Kidney capillary endothelial cell (primary cell): ENCODE data around the gene HSD11B1L.
A peak's percentile ranks its signal among the peaks of the same experiment; 100 is the strongest.
"Not testable (repeated sequence)": the region's sequence is repeated elsewhere in the genome, so short reads cannot be mapped to it uniquely, and the experiment has no call there.

Experiments used
- DNase-seq: peaks from one replicate; pipeline ENCODE4 v3.0.0-alpha.2; 2018; ENCODE audit warnings: low spot score

The HSD11B1L gene

DNA sequence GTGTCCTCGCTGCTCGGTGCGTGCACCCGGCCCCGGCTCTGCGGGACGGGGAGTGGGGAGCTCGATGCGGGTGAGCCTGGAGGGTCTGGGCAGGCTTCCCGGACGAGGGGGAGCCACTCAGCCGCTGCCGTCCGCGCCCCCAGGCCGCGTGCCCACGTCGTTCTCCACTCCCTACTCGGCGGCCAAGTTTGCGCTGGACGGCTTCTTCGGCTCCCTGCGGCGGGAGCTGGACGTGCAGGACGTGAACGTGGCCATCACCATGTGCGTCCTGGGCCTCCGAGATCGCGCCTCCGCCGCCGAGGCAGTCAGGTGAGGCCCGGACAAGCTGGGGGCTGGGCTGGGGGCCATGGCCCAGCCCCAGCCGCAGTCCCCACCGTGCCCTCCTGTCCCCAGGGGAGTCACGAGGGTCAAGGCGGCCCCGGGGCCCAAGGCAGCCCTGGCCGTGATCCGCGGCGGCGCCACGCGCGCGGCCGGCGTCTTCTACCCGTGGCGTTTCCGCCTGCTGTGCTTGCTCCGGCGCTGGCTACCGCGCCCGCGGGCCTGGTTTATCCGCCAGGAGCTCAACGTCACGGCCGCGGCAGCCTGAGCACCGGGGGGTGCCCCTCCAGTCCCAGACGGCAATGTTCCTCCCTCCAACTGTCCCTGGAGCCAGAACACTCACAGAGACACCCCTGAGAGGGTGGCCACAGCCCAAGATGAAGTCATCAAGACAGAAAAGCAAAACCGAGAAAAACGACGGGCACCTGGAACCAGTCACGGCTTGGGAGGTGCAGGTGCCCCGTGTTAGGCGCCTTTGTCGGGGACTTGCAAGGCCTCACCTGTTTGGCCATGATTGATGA lies 6.8 kb downstream of the HSD11B1L start:
- DNase-seq, result no peak

DNA sequence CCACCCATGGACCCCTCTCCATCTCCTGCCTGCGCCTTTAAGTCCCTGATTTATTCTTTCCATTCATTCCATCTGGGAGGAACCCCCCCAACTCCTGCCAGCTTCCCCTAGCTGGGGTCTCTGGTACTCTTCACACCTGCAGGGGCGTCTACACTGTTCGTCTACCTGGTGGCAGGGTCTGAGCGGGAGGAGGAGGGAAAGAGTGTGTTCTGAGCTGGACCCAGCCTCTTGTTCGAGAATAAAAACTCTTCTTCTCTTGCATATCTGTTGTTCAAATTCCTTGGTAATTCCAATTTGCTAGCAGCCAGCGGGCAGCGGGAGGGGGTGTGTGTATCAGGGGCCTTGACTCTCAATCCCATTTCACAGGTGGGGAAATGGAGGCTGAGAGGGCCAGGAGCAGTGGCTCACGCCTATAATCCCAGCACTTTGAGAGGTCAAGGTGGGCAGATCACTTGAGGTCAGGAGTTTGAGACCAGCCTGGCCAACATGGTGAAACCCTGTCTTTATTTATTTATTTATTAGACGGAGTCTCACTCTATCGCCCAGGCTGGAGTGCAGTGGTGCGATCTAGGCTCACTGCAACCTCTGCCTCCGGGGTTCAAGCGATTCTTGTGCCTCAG lies 7.5 kb downstream of the HSD11B1L start:
- DNase-seq, result not testable (repeated sequence)

DNA sequence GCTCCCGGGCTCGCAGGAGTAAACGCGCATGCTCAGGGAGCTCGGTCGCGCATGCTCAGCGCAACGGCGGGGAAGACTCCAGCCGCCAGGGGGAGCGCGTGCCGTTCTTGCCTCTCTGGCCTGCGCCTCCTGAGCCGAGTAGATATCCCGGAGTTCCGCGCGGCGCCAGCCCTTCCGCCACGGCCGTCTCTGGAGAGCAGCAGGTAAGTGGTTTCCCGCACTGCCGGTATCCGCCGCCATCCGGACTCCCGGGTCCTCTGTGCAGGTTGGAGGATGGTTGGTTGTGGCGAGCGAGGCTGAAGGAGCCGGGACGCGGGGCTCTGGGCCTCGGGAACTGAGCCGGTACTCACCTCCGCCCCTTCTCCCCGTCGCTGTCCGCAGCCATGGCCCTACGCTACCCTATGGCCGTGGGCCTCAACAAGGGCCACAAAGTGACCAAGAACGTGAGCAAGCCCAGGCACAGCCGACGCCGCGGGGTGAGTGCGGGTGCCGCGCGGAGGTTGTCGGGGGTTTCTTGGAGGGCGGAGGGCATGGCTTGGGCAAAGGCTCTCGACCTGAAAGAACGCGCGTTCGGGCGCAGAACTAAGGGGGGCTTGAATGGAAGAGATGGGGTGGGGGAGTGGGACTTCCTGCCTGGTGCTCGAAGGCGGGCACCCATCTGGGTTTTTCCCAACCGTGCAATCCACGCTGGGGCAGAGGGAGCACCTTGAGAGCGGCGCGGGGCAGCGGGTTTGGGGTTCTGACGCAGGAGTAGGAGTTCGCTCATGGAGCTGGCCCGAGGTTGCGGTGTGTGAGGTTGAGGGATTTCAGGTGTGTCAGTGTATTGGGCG lies 9.5 kb downstream of the HSD11B1L start, which contains the start of gene RPL36:
Gene RPL36, plus strand, starts transcription at position 171 of the 830 bp plus-strand sequence. Its CDS starts 213 bp downstream, at position 384.
- peak; percentile 95 for DNase-seq

DNA sequence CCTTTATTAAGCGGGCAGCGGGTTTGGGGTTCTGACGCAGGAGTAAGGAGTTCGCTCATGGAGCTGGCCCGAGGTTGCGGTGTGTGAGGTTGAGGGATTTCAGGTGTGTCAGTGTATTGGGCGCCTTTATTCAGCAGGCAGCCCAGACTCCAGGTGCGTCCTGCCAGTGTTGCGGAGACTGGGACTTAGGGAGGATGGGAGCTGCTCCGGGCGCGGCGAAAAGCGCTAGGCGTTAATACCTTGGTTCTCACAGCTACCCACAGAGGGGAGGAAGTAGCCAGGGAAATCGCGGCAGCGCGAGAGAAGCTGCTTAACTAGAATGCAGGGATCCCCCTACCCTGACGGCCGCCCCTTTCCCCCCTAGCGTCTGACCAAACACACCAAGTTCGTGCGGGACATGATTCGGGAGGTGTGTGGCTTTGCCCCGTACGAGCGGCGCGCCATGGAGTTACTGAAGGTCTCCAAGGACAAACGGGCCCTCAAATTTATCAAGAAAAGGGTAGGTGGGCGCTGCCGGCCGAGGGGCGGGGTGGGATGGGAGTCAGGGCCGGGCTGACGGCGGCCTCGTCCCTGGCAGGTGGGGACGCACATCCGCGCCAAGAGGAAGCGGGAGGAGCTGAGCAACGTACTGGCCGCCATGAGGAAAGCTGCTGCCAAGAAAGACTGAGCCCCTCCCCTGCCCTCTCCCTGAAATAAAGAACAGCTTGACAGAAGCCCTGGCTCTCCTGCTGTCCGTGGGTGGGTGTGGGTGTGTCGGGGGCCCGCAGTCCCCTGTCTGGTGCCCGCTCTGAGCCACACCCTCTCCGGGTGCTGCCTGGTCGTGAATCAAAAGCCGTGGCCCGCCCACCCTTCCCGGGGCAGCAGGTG lies 10.4 kb downstream of the HSD11B1L start:
- no peak for DNase-seq

DNA sequence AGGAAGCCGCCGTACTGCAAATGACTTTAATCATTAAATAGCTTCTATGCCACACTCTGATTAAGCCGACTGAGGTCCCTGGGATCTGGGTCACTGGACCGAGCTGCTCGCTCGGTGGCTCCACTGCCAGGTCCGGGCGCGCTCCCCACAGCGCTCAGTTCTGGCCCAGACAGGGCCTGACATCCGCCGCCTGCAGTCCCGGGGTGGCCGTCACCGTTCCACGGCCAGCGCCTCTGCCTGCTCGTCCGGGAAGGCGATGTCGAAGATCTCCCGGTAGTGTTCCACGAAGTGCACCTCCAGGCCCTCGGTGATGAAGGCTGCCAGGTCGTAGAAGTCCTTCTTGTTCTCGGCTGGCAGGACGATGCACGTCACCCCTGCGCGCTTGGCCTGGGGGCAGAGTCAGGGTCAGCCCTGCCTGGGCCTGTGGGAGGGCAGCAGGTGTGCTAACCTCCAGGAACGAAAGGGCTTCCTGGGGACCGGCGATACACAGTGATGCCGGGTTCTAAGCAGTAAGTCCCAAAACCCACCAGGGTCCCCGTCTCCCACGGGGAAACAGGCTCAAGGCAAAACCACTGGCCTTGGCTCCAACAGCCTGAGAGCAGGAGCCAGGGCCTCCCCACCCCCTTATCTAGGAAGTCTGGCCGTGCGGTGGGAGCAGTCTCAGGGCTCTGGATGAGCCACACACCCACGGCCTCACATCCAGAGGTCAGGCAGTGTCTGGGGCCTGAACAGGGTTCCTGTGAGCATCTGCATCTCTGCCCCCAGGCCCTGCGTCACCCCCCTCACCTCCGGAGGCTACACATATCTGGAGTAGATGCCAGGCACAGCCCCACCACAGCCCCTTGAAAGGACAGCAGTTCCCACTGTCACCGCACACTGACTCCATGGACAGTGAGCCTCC lies 11.2 kb downstream of the HSD11B1L start:
- DNase-seq, result no peak

DNA sequence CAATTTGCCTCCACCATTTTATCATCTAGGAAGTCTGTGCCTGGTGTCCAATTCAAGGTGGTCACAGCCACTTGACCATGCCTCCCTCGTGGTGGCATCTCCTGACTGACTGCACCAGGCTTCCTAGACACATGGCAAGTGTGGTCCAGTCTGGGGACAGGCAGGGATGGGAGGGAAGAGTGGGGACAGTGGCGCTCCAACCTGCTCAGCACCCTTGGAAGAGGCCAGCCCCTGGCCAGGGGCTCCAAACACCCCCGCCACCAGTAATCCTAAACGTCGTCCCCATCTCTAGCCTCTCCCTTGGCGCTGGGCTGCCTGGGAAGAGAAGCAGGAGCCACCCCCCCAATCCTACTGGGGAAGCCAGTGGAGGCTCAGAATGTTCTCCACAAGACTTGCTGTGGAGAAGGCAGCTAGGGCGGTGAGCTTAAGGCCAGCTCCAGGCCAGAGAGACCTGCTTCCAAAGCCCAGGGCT lies 11.9 kb downstream of the HSD11B1L start:
- DNase-seq, result no peak

DNA sequence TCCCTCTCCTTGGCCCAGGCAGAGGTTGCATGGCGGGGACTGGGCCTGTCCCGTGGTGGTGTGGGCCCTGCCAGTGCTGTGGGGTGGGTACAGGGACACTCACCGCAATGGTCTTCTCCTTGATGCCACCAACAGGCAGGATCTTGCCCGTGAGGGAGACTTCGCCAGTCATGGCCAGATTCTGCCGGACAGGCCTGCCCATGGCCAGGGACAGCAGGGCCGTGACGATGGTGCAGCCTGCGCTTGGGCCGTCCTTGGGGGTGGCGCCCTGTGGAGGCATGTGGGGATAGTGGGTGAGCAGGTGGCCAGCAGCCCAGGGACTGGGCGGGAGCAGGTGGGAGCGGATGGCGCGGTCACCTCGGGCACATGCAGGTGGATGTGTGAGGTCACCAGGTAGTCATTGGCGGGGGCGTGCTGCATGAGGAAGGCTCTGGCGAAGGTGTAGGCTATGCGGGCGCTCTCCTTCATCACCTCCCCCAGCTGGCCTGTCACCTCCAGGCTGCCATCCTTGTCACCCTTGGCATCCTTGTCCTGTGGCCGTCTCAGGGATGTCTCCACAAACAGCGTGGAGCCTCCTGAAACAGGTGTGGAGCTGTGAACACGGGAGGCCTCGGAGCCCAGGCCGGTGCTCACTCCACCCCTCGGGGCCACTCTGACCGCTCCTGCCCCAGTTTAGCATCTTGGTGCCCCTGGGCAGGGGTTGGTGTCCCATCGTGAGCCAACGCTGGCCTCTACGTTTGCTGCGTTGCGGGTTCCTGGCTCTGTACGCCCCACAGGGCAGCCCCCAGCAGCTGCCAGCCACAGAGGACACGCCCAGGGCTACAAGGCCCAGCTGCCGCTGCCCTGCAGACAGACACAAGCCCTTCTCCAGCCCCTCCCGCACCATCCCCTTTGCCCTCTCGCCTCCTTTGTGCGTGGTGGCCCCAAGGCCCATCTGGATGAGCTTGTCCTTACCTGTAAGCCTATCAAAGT lies 12.7 kb downstream of the HSD11B1L start:
- no peak for DNase-seq

DNA sequence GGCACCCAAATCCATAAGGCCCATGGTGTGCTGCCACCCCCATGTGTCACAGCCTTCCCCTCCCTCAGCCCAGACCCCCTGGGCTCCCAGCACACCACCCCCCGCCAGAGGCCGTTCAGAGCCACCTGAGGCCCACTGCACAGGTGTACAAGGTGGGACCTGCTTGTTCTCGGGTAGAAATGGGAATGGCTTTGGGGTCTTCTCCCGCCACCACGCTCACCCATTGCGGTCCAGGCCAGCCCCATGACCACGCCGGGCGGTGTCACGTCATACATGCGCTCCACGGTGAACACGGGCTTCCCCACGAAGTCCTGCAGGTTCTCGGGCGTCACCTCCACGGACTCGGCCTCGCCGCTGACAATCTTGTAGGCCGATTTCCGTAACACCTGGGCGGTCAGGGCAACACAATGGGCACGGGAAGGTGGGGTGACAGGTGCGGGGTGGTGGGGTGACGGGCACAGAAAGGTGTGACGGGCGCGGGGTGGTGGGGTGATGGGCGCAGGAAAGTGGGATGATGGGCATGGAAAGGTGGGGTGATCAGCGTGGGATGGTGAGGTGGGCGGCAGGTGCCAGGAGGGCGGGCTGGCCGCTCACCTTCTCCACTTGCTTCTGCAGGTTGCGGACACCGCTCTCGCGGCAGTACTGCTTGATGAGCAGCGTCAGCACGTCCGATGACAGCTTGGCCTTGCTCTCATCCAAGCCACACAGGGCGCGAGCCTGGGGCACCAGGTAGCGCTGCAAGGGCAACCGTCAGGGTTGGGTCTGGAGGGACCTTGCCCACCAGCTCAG lies 13.5 kb downstream of the HSD11B1L start:
- DNase-seq, result no peak

DNA sequence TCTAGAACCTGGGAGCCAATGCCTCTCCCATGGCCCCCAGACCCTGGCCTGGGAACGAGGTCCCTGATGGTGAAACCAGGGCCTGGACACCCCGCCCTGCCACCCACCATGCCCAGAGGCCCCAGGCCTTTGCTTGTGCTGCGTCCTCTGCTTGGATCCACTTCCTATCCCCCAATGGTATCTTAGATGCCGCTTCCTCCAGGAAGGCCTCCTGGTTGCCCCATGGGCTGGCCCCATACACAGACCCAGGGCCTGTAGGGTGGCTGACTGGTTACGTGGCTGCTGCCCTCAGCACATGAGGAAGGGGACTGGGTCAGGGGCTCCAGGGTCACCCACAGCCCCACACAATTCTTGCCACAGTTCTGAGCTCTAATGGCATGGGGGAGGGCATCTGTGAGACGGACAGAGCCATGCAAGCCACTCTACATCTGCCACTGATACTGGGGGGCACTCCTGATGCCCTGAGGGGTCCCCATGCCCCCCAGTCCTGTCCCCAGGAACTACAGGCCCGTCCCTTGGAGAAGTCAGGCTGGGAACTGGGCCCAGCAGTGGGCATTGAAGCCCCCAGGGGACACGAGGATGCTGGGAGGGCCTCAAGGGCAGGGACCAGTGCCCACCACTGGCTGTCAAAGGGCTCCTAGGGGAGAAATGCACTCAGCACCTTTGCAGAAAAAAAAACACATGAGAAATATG lies 14.3 kb downstream of the HSD11B1L start:
- DNase-seq, result no peak

DNA sequence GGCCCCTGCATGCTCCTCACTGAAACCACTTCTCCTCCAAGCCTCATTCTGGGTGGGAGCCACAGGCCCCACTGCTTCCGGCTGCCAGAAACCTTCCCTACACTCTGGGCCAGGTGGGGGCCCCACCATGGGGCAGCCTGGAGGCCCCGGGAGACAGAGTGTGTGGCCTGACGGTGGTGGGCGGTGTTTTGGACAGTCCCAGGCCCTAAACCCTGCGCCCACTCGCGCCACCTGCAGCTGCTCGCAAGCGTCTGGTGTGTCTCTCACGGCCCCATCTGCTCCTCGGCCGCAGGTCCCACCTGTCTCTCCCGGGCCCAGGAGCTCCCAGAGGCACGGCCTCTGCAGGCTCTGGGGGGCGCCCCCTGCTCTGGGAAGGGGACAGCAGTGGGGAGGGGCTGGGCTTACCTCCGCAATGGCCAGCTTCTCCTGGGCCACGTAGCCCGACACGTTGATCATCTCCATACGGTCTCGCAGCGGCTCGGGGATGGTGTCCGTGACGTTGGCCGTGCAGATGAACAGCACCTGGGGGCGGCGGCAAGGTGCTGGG lies 14.9 kb downstream of the HSD11B1L start:
- DNase-seq, result no peak

DNA sequence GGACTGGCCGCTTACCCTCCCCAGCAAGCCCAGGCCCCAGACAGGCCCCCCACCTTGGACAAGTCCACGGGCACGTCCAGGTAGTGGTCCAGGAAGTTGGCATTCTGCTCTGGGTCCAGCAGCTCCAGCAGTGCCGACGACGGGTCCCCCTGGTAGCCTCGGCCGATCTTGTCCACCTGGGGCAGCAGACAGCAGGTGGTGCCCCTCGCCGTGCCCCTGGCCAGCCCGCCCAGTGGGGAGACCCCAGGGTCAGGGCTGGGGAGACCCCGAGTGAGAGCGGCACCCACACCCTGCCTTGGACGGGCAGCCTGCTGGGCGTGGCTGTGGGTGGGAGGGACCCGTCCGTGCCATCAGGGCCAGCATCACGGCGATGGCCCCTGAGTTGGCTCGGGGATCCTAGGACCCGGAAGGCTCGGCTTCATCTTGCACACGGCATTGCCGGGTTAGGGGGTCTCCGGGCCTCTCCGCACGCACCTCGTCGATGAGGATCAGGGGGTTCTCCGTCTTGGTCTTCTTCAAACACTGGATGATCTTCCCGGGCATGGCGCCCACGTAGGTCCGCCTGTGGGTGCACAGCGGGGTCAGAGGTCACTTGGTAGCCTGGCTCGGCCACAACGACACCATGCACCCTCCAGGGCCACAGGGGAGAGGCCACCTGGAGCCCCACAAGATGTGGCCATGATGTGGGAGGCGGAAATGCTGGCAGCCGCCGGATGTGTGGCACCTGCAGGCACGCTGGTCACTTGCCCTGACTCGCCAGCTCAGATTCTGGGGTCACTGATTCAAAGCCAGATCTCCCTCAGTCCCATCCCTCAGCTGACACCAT lies 15.6 kb downstream of the HSD11B1L start:
- DNase-seq, result no peak

DNA sequence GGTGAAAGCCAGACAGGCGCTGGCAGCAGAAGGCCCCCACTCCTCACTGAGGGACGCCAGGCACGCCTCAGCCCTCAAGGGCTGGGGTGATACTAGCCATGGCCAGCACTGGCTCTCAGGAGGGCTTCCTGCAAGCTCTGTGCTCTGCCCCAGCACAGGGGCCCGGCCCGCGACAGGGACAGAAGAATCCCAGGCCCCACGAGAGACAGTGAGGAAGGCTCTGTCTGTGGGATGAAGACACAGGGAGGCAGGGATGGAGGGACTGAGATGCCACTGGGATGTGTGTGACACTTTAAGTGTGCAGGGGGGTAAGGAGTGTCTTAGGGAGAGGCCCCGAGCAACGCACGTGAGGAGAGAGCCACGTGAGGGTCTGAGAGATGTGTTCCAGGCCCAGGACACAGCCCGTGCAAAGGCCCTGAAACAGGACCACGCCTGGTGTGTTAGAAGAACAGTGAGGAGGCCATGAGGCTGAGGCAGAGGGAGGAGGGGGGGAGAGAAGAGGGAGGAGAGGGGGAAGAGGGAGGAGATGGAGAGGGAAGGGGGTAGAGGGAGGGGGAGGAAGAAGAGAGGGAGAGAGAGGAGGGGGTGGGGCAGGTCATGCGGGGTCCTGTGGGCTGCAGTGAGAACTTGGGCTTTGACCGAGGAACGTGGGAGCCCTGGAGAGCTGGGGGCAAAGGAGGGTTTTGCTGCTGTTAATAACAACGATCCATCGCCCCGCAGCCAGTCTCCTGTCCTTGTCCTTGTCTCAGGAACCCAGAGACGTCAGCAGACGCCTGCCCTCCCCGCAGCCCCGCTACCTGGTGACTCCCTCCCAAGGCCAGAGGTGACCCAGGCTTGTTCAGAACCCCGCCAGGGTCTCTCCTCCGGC lies 16.4 kb downstream of the HSD11B1L start:
- no peak for DNase-seq

DNA sequence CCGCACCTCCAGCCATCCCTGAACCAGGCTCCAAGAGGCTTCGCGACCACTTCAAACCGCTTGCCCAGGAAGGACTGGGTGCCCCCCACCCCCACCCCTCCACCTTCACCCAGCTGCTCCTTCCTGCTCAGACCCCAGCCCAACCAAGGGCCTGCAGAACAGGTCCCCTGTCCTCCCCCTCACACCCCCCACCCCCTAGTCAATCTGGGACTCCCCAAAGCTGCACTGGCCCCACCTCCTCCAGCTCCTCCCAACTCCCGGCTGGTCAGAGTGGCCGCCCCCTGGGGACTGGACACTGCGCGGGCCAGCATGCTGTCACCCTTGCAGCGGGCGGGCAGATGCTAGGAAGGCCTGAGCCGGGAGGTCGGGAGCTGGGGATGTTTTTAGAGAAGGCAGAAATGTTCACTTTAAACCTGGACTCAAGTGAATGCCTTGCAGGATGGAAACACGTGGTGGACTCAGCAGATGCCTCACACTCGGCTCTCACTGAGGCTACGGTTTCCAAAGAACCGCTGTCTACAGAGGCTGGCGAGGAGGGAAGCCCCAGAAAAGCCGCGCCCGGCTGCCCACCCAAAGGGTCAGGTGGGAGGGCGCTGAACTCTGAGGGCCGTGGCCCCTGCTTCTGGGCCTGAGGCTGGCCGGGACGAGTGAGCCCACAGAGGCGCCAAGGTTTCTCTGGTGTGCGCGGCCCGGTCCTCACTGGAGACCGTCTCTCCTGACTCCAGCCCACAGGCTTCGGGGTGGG lies 17.2 kb downstream of the HSD11B1L start:
- no peak for DNase-seq

DNA sequence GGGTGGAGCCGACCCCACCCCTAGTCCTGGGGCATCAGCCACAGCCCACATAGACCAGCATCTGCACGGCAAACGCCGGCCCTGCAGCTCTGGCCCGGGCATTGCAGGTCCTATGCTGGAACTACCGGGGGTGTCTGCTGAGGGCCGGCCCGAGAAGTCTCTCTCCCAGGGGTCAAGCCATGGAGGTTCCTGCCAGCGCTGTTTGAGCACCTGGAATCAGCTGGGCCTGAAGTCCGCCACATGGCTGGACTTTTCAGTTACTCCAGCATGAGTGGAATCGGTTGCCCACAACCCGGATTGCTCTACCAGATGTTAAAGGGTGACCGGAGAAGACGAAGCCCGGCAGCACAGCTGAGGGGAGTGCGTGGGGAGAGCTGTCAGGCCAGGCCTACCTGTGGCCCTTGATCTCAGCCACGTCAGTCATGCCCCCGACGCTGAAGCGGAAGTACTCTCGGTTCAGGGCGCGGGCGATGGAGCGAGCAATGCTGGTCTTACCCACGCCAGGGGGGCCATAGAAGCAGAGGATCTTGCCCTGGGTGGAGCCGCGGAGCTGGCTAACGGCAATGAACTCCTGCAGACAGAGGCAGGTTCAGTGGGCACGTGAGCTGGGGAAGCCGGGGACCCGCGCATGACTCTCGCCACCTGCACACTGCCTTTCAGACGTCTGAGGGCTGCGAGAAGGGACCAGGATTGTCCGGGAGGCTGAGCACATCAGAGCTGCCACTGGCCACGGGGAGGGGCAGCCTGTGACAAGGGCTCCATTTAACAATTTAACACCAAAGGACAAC lies 18.0 kb downstream of the HSD11B1L start:
- DNase-seq, result no peak
